ENCODE measurements around the gene WNT11.
A peak's percentile ranks its signal among the peaks of the same experiment; 100 is the strongest.

Gene WNT11

GRCh38 chr11:76206327-76207081 is at the start of gene WNT11:
WNT11 (minus strand) TSS chr11:76206502; CDS start chr11:76206407, 95 bp downstream.
- peak; percentile 10 for DNase-seq (ENCODE audit: low spot score)

- DNase-seq (ENCODE audit: low spot score): no peak
These were observed 47.1 kb upstream of the WNT11 start for GRCh38 chr11:76253416-76253815.

- no peak for DNase-seq (ENCODE audit: low spot score)
These were observed 46.3 kb upstream of the WNT11 start for GRCh38 chr11:76252631-76253070.

- no peak for DNase-seq (ENCODE audit: low spot score)
These were observed 45.3 kb upstream of the WNT11 start for GRCh38 chr11:76251576-76251975.

- no peak for DNase-seq (ENCODE audit: low spot score)
These were observed 44.9 kb upstream of the WNT11 start for GRCh38 chr11:76251226-76251575.

- DNase-seq (ENCODE audit: low spot score): no peak
These were observed 44.4 kb upstream of the WNT11 start for GRCh38 chr11:76250520-76251225.

- DNase-seq (ENCODE audit: low spot score): no peak
These were observed 43.0 kb upstream of the WNT11 start for GRCh38 chr11:76249195-76249741.

- DNase-seq (ENCODE audit: low spot score): peak; percentile 23
These were observed 41.9 kb upstream of the WNT11 start for GRCh38 chr11:76248210-76248609.

GRCh38 chr11:76247091-76247490 is 40.8 kb upstream of the WNT11 start:
- no peak for DNase-seq (ENCODE audit: low spot score)

- DNase-seq (ENCODE audit: low spot score): no peak
These were observed 40.1 kb upstream of the WNT11 start for GRCh38 chr11:76246271-76246933.

- no peak for DNase-seq (ENCODE audit: low spot score)
These were observed 39.4 kb upstream of the WNT11 start for GRCh38 chr11:76245720-76246119.

- no peak for DNase-seq (ENCODE audit: low spot score)
These were observed 38.1 kb upstream of the WNT11 start for GRCh38 chr11:76244316-76244851.

GRCh38 chr11:76243957-76244285 is 37.6 kb upstream of the WNT11 start:
- DNase-seq (ENCODE audit: low spot score): no peak

GRCh38 chr11:76243193-76243956 is 37.1 kb upstream of the WNT11 start:
- DNase-seq (ENCODE audit: low spot score): no peak

GRCh38 chr11:76242004-76242779 is 35.9 kb upstream of the WNT11 start:
- no peak for DNase-seq (ENCODE audit: low spot score)

GRCh38 chr11:76241243-76242000 is 35.1 kb upstream of the WNT11 start:
- DNase-seq (ENCODE audit: low spot score): no peak

GRCh38 chr11:76240666-76241065 is 34.4 kb upstream of the WNT11 start:
- DNase-seq (ENCODE audit: low spot score): no peak

- no peak for DNase-seq (ENCODE audit: low spot score)
These were observed 33.8 kb upstream of the WNT11 start for GRCh38 chr11:76240161-76240540.

GRCh38 chr11:76239483-76240160 is 33.3 kb upstream of the WNT11 start:
- no peak for DNase-seq (ENCODE audit: low spot score)

- no peak for DNase-seq (ENCODE audit: low spot score)
These were observed 32.2 kb upstream of the WNT11 start for GRCh38 chr11:76238551-76238950.
